NCI-H2081 (cell line): ENCODE data around the gene MGRN1.

Experiments
- DNase-seq, 2 experiments: peaks; one replicate each; lab custom pipeline; 2025; lab: John Stamatoyannopoulos, UW

MGRN1 gene

DNA sequence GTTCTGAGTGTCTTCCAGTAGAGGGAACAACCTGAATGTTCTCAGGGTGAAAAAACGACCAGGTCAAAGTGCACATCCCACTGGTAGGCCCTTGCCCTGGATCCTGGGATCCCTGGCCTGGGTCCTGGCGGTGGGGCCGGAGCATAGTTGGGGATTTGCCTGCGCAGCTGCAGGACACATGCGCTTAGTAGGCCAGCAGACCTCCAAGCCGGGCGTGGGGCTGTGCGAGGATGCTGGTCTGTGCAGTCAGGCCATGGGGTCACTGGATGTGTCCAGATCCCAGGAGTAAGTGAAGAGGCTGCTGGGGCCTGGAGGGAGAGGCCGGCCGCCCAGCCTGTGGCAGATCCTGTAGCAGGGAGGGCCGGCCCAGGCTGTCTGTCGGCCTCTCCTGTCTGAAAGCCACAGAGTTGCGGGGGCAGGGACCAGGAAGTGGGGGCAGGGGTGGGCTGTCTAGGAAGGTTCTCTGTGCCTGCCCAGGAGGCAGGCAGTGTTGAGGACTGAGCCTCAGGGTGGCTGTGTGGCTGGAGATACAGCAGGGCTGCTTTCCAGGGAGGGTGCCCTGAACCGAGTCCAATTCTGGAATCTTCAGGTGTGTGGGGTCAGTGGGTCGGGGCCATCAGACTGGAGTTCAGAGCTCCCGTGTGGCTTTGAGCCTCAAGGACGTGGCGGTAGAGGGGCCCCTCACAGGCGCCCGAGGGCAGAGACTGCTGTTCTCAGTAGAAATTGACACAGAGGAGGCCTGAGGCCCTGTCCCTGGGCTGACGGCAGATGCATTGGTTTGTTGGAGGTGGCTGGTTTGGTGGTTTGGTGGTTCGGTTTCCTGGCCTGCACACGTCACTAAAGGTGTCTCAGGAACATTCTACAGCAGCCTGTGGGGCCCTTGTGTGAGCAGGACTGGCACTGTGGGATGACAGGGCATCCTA, 51.5 kb downstream of the MGRN1 start:
- DNase-seq, result no peak

DNA sequence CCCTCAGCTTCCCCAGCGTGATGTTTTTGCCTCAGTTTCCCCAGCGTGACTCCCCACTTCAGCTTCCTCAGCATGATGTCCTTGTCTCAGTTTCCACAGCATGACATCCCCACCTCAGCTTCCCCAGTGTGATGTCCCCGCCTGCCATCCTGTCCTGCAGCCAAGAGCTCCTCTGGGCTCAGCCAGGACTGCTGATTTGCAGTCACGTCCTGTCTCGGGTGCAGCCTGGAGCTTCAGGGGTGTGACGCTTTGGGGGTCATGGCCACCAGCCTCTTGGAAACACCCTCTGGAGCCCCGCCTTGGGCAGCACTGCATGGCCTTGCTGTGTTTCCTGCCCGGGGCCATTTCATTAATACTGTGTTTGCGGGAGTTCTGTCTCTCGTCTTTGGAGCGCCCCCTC, 52.2 kb downstream of the MGRN1 start:
- no peak for DNase-seq

DNA sequence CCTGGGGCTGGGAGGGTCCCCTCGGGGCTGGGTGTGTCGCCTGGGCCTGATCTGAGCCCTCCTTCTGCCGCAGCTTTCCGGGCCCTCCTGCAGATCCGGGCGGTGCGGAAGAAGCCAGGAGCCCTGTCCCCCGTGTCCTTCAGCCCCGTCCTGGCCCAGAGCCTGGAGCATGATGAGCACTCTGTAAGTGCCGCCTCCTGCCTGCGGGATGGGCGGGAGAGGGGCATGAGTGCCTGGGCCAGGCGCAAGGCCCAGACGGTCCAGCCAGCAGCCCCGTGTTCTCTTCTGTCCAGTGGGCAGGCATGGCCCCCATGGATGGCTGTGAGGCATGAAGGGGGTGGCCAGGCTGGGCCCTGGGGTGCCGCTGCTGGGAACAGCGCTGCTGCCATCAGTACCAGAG, 52.8 kb downstream of the MGRN1 start:
- DNase-seq, result no peak

DNA sequence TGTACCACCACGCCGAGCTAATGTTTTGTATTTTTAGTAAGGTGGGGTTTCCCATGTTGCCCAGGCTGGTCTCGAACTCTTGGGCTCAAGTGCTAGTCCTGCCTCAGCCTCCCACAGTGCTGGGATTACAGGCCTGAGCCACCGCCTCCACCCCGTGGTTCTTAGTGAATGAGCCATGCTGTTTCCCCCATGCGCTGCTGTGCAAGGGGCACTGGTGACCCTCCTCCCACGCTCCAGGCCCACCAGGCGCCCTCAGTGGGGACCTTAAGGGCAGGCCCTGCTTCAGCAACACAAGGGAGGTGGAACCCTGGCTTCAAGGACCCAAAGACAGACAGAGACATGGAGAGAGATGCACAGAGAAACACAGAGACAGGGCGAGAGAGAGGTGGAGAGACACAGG, 53.4 kb downstream of the MGRN1 start:
- DNase-seq, result no peak

DNA sequence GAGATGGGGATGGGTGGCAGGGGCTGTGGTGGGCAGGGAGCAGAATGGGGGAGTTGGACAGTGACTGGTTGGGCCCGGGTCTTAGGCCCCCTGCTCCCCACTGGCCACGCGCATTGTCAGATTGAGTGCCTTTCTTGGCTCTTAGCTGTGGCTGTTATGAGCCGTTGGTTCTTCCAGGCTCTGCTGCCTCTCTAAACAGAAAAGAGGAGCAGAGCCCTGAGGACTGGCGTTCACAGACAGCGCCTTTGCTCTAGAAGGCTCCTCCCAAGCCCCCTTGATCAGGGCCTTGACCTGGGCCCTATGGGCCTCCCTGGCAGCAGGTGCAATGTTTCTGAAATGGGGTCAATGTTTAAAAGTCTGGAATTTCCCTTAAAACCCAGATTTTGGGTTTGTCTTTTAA, 54.0 kb downstream of the MGRN1 start:
- DNase-seq, result no peak

DNA sequence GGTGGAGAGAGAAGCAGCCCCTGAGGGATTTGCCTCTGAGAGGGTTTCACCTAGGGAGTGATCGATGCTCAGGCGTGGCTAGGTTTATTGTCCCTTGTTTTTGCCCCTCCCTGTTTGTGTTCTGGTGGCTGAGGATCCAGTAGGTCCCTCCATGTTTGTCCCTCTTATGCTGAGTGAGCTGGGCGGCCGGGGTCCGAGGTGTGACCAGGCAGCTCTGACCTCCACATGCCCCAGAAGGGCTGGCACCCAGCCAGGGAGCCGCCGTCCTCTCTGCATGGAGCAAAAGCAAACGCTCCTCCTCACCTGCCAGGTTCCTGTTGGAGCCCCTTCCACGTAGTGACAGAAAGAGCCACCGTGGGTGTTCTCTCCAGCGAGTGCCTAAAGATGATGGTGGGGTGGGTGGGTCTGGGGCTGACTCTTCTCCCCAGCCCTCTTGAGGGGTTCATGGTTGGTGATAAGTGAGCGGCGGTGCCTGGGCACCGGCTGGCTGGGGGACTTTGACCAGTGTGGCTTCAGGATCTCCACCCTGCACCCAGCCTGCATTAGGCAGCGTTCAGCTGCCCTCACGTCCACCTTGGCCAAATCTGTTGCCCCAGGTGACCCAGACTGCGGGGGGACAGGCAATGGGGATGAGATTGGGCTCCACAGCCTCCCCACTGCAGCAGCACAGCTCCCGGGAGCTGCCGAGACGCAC, 54.7 kb downstream of the MGRN1 start:
- no peak for DNase-seq

DNA sequence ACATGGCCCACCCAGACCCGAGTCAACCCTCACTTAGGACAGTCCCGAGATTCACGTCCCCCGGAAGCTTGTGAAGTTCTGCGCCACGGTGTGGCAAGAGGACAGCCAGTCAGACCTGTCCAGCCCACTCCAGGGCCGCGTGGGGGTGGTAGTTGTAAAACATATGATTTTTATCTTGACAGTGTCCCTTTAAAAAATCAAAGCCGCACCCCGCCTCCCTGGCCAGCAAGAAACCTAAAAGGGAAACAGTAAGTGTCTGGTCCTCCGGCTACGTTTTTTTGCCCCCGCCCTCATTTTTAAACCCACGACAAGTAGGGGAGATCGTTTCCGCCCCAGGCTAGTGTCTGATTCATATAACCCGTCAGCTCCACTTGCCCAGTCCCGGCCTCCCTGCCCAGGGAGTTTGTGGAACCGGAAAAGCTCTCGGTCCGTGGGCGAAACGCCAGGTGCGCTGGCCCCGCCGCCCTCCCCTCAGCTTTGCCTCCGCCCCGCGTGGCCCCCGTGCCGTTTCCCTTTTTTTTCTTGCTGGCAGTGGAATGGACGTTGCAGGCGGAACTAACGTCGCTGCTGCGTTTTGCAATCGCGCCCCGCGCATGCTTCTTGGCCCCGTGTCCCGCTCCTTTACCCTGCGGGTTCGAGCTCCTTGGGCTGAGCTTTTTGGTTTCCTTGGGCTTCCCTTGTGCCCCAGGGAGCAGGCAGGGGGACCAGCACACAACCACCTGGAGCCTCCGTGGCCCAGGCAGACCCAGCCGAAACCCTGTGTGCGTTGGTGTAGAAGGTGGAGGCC, 55.4 kb downstream of the MGRN1 start:
- DNase-seq, result no peak

DNA sequence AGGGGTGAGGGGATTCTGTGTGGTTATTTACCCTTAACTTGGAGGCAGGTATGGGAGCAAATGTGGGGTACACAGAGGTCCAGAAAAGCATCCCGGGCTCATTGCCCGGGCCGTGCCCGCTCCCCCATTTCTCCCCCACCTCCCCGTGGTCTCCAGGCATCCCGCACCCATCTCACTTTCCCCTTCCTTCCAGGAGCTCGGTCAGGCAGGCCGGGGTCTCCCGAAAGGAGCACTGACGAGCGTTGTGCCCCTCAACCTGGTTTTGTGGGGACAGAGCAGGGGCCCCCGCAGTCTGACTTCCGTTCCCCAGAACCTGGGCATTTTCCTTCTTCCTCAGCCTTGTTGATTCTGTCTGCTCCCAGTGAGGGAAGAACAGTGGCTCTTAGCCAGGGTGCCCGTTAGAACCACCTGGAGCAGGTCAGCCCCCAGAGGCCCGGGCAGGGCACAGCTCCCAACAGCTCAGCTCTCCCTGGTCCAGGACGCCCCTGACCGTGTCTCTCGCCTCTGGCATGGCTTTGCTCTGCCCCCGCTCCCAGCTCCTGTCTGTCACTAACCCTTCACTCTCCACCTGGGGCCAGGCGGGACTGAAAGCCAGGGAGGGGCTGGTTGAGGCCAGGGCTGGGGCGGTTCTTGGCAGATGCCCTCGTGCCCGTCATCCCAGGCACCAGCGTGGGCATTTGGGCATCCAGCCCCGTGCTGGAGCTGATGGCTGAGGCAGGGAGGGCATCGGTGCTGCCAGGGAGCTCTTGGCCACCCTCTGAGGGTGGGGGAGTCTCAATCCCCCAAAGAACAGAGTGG, 56.2 kb downstream of the MGRN1 start:
- DNase-seq, result no peak

DNA sequence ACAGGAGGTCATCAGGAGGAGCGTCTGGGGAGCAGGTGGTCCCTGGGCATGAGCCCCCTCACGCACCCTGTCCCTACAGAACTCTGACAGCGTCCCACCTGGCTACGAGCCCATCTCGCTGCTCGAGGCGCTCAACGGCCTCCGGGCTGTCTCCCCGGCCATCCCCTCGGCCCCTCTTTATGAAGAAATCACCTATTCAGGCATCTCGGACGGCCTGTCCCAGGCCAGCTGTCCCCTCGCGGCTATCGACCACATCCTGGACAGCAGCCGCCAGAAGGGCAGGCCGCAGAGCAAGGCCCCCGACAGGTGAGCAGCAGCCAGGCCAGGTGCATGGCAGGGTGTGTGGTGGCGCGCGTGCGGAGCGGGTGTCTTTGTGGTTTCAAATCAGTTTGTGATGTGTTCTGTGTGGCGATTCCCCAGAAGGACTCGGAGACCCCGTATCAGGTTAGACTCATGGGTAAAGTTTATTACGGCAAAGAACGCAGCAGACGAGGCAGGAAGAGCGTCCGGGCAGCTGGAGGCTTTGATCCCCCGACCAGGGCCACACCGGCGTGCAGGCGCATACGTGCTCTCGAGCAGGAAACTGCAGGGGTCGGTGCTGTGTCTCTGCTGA, 57.0 kb downstream of the MGRN1 start:
- no peak for DNase-seq

DNA sequence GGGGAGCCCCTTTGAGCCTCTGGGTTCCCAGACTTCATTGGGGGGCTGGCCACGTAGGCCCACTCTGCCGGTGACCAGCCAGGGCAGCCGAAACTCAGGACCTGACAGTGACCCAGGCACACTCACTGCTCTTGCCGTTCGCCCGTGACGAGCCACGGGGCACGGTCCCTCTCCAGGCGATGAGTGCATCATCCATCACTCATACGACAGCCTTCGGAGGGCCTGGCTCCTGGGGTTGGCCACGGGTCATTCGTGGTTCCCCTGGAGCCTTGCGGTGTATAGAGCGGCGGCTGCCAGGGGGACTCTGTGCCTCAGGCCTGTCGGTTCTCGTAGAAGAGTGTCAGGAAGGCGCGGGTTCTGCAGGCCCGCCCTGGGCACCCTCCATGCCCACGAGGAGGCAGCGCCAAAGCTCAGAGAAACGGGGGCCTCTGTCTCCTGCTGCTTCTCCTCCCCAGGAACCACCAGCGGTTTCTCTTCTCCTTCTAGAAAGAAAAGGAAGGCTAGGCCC, 57.5 kb downstream of the MGRN1 start:
- DNase-seq, result no peak

DNA sequence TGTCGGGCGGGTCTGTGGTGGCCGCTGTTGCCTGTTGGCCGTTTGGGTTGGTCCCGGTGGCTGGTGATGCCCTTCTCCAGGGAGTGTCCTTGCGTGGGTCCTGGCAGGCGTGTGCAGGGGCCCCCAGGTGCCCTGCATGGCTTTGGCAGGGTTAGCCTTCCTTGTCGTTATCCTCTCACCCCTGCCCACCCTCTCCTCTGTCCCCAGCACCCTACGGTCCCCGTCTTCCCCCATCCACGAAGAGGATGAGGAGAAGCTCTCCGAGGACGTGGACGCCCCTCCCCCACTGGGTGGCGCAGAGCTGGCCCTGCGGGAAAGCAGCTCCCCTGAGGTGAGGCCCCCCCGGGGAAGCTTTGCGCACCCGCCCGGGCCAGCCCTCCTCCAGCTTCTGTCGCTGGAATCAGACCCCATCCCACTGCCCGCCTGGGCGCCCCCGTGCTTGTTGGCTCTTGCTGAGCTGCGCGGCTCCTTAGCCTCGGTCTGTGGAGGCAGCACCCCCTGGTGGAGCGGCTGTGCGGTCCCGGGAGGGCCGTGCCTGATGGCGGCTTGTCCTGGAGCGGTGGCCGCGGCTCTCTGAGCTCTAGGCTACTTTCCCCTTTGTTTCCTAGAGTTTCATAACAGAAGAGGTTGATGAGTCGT, 58.1 kb downstream of the MGRN1 start:
- DNase-seq, result no peak

DNA sequence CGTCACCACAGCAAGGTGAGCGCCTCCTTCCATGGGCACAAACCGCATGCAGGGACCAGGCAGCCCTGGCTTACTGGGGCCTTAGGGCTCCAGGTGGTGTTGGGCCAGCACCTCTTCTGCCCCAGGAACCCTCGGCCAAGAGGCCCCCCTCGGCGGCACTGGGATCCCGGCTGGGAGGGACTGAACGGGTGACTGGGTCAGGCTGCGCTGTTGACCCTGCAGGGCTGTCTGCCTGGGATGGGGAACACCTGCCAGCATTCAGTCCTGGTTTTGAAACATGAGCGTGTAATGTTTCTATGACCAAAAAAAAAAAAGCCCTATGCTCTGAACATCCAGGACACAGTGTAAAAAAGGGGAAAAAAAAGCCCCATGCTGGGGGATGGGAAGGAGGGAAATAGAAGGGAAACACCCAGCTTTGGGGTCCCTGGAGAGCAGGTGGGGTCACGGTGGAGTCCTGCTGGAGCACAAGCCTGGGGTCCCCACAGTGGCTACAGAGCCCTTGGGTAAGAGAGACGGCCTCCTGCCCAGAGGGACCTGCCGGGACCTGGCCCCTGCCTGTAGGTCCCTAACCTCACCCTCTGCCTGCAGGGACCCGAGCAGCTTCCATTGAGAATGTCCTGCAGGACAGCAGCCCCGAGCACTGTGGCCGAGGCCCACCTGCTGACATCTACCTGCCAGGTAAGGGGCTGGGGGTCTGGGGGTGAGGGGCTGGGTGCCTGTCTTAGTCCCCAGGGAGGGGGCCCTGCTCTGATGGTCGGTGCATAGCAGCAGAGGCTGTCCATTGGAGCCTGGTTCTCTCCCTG, 58.8 kb downstream of the MGRN1 start:
- no peak for DNase-seq

DNA sequence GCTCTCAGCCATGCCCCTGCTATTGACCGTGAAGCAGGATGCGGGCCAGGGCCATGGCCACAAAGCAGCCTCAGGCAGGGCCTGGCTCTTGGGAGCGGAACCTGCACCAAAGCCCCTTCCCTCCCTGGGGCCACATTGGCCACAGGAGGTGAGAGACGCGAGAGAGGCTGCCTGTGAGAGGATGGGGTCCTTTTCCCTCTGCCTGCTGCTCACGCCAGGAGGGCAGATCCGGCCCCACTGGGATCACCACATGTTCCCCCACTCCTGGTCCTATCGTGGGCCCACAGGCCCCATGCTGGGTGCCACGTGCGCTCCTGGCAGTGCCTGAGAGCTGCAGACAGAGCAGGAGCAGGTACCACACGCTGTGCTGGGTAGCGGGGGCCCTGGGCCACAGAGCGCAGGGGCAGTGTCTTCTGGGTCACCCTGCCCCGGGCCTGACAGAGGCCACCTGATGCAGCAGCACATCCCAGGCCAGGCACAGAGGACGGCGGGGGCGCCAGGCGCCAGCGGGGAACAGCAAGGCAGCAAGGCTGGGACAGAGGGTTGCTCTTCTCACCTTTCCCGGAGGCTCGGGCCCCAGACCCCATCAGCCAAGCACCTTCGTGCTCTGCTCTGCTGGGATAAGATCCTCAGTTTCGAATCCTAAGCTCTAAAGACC, 59.6 kb downstream of the MGRN1 start:
- DNase-seq, result no peak

DNA sequence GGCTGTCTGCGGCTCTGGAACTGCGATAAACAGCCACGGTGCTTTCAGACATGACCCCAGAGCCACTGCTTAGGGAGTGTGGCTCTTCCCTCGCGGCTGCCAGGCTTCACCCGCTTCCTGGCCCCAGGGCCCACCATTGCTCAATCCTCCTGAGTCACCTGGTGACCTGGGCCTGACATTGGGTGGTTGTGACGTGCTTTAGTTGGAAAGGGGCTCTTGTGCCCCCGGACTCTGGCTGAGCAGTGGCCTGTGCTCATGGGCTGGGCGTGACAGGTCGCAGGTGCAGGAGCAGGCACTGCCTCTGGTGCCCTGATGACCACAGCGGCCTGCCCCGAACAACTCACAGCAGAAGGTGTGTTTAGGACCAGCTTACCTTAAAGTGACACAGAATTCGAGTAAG, 60.1 kb downstream of the MGRN1 start:
- no peak for DNase-seq

DNA sequence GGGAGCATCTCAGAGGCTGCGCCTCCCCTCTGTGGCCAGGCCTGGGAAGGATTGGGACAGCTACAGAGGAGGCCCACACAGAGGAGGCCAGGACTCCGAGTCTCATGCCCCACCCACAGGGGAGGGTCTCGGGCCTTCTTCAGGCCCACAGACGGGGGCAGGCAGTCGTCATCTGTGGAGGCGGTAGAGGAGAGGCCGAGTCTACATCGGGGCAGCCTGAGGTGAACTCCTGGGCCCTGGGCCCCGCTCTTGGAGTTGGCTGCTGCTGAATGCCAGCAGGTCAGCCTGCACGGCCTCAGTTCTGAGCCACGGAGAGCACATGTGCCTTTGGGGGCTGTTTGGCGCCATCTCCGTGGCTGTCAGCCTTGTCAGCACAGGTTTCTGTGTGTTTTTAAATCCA, 60.7 kb downstream of the MGRN1 start:
- no peak for DNase-seq

DNA sequence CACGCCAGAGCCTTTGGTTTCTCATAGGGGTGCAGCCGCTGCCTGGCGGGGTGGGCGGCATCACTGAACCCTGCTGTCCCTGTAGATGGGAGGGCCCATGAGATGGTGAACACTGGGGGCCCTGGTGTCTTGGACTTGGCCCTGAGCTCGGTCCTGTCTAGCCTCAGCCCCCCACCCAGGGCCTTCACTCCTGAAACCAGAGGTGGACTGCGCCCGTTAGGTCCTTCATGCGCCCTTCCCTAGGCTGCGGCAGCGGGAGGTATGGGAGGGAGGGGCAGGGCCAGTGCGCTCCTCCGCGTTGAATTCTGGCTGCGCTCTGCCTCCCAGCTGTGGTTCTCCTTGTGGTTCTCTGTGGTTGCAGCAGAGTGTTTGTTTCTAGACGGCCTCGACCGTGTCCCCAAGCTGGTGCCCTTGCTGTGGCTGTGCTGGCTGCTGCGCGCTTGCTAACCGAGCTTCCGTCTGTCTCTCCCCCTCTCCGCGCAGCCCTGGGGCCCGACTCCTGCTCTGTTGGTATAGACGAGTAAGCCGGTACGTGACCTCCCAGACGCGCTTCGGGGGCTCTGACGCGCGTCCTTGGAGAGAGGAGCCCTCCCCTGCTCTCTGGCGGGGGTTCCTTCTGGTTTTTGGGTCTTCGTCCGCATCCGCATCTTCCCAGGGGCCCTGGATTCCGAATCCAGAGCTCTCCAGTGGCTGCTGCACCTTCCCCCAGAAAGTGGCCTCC, 61.3 kb downstream of the MGRN1 start:
- no peak for DNase-seq

DNA sequence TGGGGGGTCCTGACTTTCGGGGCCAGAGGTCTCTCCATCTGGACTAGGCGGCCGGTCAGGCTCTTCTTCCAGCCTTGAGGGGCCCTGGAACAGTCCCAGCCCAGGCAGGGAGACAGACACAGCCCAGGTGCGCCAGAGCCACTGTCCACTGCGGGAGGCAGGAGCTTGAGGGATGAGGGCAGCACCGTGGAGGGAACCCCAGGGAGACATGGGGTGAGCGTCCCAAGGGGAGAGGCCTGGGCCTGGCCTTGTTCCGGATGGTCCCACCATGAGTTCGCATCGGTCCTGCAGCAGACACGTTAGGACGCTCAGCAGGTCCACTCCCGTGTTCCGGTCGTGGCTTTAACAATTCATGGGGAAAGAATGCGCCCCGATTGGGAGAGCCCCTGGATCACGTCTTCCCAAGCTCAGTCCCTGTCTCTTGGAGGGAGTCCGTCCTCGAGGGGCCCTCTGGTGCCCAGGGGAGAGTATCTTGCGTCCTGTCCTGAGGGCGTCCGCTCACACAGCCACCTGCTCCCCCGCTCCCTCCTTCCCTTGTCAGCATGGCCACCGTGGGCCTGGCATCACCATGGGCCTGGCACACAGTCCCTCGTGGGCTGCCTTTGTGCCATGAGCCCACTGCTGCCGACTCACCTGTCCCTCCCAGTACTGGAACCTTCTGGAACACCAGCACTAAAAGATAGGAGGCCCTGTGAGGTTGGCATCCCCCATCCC, 62.0 kb downstream of the MGRN1 start:
- no peak for DNase-seq

DNA sequence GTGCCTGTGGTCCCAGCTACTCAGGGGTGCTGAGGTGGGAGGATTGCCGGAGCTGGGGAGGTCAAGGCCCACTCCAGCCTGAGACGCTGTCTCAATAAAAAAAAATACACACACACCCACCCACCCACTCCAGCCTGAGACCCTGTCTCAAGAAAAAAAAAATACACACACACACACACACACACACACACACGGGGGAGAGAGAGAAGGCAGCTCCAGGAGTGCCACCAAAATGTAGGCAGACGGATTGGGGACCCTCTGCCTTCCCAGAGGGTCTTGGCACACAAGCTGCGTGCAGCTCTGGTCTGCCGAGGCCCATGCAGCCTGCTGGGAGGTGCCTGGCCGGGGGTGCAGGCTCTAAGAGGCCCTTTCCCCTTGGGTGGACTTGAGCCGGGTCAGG, 62.8 kb downstream of the MGRN1 start:
- no peak for DNase-seq
